GDM1 (cell line): ENCODE results near the gene FCMR.
"Not testable (repeated sequence)": the region's sequence is repeated elsewhere in the genome, so short reads cannot be mapped to it uniquely, and the experiment has no call there.

ENCODE experiments used
- DNase-seq: peaks from one replicate; lab custom pipeline; 2025; lab: John Stamatoyannopoulos, UW

The FCMR gene

GRCh38 chr1:206949641-206950040, 27.9 kb upstream of the FCMR start:
- DNase-seq: no peak

DNA sequence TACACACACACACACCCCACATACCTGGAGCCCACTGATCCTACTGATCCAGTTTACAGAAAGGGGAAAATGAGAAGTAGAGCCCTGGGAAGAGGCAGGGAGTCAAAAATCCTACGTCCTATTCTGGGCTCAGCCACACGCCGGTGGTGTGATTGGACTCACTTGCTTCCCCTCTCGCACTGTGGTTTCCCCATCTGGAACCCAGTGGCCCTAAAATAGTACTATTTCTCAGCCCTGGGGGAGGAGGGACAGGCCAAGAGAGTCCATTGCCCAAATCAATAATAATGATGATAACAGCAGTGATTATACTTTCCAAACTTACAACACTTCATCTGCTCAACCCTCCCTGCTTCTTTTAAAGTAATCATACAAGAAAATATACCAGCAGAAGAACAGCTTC, 27.5 kb upstream of the FCMR start:
- no peak for DNase-seq

DNA sequence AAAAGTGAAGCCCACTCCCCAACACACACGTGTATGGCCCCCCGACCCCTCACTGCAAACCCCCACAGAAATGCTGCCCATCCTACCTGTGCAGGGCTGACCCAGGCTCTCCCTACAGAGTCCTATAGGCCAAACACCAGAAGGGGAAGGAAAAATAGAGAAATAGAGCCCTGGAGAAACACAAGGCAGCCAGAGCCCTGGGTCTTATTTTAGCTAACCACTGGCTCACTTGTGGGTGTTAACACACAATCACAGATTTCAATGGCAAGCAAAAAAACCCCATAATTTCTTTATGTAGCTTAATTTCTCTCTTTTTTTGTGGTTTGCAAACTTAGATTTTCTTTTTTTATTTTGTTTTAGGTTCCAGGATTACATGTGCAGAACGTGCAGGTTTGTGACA, 25.5 kb upstream of the FCMR start:
- DNase-seq: no peak

DNA sequence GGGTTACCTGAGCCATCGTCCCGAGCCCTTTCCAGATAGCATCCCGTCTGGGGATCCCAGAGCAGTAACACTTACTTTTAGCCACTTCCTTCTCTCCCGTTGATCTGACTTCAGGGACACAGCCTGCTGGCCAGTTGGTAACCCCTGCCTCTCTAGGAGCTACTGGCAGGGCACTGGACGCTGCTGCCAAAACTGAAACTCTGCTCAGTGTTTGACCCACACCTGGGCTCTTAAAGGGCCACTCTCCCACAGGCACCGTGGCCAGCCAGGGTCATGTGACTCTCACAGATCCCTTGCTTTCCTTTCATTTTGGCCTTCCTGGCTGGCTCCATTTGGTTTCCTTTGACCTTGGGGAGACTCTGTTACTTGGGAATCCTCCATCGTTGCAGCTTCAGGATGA, 24.5 kb upstream of the FCMR start, which contains the start of gene PIGR:
Gene PIGR, minus strand, starts transcription at position 206 of the 400 bp plus-strand sequence. CDS start 5,935 bp downstream, outside the sequence.
- no peak for DNase-seq

GRCh38 chr1:206945779-206946178, 24.0 kb upstream of the FCMR start:
- DNase-seq: no peak

GRCh38 chr1:206944703-206945102, 23.0 kb upstream of the FCMR start:
- no peak for DNase-seq

DNA sequence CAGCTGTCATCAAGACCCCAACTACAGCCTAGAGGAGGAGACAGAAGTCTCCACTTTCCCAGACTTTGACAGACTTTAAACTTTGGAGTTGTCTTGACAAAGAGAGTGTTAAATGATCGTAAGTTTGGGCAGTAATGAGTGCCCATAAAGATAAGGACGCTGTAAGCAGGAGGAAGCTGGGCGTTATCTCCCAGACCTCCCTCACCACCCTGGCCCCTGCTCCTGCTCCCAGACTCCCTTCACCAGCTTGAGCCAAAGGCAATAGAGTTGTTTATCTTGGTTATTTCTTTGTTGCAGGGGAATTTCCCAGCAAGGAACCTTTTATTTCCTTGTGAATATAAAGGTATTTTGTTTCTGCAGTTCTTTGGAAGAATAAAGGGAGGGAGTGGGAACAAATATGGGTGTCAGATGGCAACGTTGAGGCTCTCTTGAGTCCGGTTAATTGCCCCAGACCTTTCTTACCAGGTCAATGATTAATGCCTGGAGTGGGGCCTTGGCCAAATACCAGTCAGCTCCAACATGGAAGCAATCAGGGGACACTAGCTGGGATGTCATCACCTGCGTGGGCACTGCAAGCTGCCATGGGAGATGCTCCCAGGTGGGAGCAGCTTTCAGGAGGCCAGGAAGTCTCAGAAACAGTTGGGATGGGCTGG, 20.2 kb upstream of the FCMR start:
- DNase-seq: no peak

GRCh38 chr1:206940588-206940936, 18.8 kb upstream of the FCMR start:
- no peak for DNase-seq

DNA sequence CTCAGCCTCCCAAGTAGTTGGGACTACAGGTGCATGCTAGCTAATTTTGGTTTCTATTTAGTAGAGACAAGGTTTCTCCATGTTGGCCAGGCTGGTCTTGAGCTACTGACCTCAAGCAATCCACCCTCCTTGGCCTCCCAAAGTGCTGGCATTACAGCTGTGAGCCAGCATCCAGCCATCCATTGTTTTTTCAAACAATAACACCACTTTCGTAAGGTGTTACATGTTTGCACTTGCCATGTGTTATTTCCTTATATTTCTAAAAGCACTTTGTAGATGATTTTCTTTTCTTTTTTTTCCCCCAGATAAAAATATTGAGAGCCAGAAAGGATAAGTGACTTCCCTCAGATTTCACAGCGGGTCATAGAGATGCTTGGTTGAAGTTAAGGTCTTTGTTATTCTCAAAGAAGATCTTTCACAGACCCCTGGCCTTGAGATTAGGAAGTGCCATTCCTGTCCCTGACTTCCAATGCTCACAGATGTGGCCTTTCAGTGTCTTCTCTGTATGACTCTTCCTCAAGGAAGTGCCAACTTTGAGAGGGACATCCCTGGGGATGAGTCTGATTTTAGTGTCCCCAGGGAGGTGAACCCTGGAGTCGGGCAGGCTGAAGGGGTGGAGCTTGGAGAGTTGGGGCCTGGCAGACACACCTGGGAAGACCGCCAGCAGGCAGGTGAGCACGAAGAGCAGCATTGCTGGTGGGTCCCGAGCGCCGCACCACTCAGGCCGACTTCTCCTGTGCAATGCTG, 18.3 kb upstream of the FCMR start:
- DNase-seq: no peak

DNA sequence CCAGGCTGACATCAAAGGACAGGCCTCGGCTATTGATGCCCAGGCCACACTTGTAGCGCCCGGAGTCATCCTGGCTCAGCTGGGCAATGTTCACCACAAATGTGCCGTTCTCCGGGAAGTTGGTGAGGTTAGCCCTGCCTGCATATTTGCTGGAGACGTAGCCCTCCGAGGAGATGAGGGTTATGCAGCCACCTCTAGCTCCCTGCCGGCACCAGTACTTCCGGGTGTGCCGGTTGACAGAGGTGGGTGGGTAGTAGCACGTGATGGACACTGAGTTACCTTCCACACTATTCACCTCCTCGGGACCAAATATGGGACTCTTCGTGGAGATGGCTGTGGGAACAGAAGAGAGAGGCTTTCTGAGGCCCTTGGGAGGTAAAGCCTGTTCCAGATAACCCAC, 17.4 kb upstream of the FCMR start:
- no peak for DNase-seq

DNA sequence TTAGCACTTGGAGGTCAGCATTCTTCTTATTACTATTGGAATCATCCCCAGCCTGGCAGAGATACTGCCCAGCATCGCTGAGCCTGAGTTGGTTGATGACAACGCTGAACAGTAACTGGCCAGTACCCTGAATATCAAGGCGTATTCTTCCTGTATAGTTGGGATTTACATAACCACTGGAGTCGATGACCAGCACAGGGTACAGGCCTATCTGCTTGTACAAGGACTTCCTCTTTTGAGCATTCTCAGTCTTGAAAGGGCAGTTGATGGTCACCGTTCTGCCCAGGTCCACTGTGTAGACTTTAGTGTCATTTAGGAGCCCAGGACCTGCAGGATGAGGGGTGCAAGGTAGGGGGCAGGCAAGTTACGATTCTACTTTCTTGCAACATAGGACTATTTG, 15.7 kb upstream of the FCMR start:
- DNase-seq: no peak

- peak; percentile 39 for DNase-seq
Observed at GRCh38 chr1:206935491-206936067, 13.8 kb upstream of the FCMR start.

DNA sequence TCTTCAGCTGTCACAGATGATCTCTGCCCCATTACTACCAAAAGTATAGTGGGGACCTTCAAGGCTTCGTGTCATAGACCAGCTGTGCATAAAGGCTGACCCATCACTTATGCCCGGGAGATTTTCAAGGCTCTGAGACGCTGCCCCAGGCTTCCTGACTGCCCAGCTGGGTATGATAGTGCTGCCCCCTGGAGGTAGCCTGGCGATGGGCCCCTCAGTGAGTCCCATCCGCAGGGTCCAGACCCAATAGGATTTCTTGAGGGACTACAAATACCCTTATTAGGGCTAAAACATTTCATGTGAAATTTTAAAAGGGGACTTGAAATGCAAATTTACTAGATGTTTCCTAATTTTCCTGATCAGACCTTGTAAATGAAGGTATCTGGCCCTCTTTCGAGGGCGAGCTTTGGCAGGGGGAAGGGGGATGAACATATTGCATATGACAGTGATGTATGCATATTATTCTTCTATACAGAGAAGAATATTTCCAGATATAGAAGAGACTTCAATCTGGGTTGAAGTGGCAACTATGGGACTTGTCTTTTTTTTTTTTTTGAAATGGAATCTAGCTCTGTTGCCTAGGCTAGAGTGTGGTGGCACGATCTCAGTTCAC, 11.7 kb upstream of the FCMR start:
- no peak for DNase-seq

DNA sequence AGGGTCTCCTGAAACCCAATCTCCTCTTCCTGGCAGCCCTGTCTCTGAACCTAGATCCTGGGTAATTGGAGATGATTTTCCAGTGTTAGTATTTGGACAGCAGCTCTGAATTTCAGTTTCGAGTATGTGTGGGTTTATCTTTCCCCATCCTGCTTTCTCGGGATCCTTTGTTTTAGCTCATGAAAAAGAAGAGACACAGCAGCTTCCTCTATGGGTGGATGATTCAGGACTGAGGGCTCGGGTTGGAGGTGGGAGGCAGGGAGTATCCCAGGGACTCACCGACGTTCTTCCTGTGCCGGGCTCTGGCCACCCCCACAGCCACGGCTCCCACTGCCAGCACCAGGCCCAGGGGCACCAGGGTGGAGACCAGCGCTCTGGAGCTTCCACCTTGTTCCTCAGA, 10.4 kb upstream of the FCMR start:
- DNase-seq: no peak

DNA sequence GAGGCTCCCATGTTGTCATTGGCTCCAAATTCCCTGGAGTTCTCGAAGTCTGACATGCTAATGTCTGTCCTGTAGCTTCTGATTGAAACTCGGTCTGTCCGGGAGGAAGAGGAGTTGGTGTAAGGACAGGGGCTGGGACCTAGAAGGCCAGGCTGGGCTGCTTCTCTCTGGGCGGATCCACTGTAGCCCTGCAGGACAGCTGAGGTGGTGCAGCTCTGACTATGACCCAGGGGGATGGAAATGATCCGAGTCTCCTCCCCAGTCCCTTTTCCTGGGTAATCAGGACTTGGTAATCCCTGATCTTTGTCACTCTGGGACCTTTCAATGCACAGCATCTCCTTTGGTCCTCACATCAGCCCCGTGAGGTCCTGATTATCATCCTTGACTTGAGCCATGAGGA, 10.0 kb upstream of the FCMR start:
- DNase-seq: no peak

GRCh38 chr1:206930210-206930798, 8.6 kb upstream of the FCMR start:
- no peak for DNase-seq

DNA sequence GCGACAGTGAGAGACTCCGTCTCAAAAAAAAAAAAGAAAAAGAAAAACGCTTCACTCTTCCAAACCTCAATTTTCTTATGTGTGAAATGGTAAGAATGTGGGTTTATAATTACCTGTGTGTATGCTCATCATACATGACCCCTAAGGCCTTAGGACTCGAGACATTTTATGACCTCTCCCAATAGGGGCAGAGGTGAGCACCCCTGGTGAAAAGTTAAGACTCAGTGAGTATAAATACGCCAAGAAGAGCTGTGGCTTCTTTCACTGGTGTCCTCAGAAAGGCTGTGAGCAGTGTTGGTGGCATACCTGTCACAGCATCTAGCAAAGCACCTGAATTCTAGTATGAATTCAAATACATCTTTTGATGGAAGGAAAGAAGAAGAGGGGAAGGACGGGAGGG, 7.8 kb upstream of the FCMR start:
- DNase-seq: no peak

- no peak for DNase-seq
Observed at GRCh38 chr1:206926286-206926685, 4.5 kb upstream of the FCMR start.

DNA sequence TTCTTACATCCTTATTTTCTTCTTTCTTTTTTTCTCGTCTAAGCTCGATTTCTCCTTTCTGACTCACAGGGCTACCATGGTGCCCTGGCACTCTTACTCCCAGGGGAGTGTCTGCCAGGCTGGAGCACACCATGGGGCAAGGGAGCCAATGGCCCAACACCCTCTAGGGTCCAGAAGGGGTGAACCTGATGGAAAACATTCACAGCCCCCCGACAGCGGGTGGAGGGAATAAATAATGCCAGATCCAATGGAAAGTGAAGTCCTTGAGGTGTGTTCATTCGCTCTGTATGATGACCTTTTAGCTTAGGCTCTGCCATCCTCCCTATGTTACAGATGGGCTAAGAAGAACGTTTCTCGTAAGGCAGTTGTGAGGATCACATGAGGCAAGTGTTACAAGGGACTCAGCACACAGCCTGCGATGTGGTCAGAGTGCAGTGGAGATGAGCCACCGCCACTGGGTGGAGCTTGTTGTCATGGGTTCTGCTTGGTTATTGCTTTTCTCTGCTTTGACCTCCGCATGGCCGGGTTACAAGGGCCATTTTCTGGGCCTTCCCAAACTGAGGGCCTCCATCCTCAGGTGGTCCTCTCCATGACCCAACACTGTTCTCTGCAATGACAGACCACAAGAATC, 3.5 kb upstream of the FCMR start:
- no peak for DNase-seq

DNA sequence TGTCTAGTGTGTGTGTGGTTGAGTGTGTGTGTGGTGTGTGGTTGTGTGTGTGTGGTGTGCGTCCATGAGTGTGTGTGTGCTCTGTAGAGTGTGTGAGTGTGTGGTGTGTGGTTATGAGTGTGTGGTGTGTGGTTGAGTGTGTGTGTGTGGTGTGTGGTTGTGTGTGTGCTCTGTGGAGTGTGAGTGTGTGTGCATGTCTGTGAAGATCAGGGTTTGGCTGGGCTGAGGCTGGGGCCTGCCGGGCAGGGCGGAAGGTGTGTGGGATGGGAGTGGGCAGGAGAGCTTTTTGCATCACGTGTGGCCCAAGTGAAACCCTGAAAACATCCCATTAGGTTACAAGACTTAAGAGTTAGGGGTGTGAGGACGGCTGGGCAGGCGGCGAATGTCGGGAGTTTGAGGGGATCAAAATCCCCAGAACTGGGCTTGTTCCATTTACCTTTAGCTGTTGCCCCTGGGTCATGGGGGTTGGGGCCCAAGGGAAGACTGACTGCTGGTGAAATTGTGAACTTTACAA, 2.9 kb upstream of the FCMR start:
- DNase-seq: no peak

DNA sequence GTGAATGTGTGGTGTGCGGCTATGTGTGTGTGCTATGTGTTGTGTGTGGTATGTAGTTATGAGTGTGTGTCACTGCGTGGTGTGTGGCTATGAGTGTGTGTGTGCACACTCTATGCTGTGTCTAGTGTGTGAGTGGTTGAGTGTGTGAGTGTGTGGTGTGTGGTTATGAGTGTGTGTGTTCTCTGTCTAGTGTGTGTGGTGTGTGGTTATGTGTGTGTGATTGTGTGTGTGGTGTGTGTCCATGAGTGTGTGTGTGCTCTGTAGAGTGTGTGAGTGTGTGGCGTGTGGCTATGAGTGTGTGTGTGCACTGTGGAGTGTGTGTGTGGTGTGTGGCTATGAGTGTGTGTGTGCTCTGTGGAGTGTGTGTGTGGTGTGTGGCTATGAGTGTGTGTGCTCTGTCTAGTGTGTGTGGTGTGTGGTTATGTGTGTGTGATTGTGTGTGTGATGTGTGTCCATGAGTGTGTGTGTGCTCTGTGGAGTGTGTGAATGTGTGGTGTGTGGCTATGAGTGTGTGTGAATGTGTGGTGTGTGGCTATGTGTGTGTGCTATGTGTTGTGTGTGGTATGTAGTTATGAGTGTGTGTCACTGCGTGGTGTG, 2.3 kb upstream of the FCMR start:
- DNase-seq: not testable (repeated sequence)
